ENCODE measurements around the gene HES2. TPM values are rescaled to one million over a fixed set of nuclear protein-coding genes. Genes with fewer than 3 reads are reported as not detected.

Gene HES2
- total and polyA plus RNA-seq, 9 of the 15 experiments (the other 6 are each of a cell fraction or from before 2014, with no cell fraction given), result 0.05 to 0.18 (median 0.07) TPM; not detected in 4

DNA sequence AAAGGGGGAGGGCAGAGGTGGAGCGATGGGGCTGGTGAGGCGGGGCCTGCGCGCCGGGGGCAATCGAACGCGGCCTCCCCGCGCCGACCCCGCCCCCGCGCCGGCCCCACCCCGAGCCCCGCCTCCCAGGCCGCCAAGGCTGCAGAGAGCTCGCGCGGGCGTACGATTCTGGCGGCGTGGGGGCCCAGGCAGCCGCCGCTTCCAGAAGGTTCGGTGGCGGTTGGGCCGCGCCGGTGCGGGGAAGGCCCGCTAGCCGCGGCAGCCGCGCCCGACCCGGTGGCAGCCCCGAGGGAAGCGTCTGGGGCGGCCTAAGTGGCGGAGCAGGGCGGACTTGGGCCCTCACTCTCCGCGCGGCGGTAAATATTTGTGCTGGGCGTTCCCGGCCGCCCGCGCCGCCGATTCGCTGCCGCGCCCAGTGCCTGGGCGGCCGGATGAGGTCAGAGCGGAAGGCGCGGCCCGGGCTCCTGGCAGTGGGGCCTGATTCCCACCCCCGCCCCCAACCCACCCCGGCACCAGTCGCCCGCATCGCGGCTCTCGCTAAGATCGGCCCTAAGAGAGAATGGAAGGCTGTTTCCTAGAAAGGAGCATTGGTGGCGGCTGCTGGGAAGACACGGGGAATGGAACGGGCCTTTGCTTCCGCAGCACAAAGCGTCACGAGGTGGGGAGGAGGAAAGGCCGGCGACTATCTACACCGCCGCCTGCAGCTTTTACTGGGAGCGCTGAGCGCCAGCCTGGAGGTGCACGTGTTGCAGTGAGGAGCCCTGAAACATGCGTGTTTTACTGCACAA is 26.1 kb downstream of the HES2 start, which contains the start of gene ACOT7 (continued):
- TF ChIP-seq, protein P1, sequence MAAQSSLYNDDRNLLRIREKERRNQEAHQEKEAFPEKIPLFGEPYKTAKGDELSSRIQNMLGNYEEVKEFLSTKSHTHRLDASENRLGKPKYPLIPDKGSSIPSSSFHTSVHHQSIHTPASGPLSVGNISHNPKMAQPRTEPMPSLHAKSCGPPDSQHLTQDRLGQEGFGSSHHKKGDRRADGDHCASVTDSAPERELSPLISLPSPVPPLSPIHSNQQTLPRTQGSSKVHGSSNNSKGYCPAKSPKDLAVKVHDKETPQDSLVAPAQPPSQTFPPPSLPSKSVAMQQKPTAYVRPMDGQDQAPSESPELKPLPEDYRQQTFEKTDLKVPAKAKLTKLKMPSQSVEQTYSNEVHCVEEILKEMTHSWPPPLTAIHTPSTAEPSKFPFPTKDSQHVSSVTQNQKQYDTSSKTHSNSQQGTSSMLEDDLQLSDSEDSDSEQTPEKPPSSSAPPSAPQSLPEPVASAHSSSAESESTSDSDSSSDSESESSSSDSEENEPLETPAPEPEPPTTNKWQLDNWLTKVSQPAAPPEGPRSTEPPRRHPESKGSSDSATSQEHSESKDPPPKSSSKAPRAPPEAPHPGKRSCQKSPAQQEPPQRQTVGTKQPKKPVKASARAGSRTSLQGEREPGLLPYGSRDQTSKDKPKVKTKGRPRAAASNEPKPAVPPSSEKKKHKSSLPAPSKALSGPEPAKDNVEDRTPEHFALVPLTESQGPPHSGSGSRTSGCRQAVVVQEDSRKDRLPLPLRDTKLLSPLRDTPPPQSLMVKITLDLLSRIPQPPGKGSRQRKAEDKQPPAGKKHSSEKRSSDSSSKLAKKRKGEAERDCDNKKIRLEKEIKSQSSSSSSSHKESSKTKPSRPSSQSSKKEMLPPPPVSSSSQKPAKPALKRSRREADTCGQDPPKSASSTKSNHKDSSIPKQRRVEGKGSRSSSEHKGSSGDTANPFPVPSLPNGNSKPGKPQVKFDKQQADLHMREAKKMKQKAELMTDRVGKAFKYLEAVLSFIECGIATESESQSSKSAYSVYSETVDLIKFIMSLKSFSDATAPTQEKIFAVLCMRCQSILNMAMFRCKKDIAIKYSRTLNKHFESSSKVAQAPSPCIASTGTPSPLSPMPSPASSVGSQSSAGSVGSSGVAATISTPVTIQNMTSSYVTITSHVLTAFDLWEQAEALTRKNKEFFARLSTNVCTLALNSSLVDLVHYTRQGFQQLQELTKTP (IDR thresholded peaks at IDR 0.05; ENCODE audit: low read depth in 1 of 2, partially characterized antibody in 2 of 2), result peak in 1 of 2 experiments; percentile 70
- TF ChIP-seq ZNF586 (CRISPR knock-in tag; conservative IDR thresholded peaks at IDR 0.05) (no peak), MYC (IDR thresholded peaks at IDR 0.05; ENCODE audit: low read depth, low read length) (peak; percentile 99), MYC (CRISPR knock-in tag; IDR thresholded peaks at IDR 0.05; ENCODE audit: borderline replicate concordance, low read depth) (no peak; the same call in 1 of the 2 replicates), CEBPG (CRISPR knock-in tag; IDR thresholded peaks at IDR 0.05) (no peak), CEBPG (tag; conservative IDR thresholded peaks at IDR 0.05 in 1 of 2, IDR thresholded peaks at IDR 0.05 in 1 of 2) (no peak), BACH1 (tag; IDR thresholded peaks at IDR 0.05) (no peak), JUND (IDR thresholded peaks at IDR 0.05; ENCODE audit: borderline replicate concordance, low read depth, low read length) (peak; percentile 71), JUND (tag; IDR thresholded peaks at IDR 0.05; ENCODE audit: borderline replicate concordance, low read depth, low read length) (peak; percentile 31; the same call in 1 of the 3 replicates), ETV6 (IDR thresholded peaks at IDR 0.05; ENCODE audit: borderline replicate concordance in 1 of 2, low read depth in 2 of 2, low read length in 1 of 2) (no peak), ETV6 (CRISPR knock-in tag; IDR thresholded peaks at IDR 0.05; ENCODE audit: borderline replicate concordance) (0 out of 2 replicates have a peak, but pooled peaks have one; percentile 77), CTBP1 (IDR thresholded peaks at IDR 0.05; ENCODE audit: borderline replicate concordance) (peak; percentile 97), DACH1 (IDR thresholded peaks at IDR 0.05; ENCODE audit: partially characterized antibody) (no peak), CCAR2 (IDR thresholded peaks at IDR 0.05; ENCODE audit: low read depth, low read length) (no peak), ZBTB1 (CRISPR knock-in tag; IDR thresholded peaks at IDR 0.05; ENCODE audit: borderline replicate concordance, low read depth) (peak; percentile 82; the same call in 1 of the 2 replicates)
- TF ChIP-seq, protein P2, sequence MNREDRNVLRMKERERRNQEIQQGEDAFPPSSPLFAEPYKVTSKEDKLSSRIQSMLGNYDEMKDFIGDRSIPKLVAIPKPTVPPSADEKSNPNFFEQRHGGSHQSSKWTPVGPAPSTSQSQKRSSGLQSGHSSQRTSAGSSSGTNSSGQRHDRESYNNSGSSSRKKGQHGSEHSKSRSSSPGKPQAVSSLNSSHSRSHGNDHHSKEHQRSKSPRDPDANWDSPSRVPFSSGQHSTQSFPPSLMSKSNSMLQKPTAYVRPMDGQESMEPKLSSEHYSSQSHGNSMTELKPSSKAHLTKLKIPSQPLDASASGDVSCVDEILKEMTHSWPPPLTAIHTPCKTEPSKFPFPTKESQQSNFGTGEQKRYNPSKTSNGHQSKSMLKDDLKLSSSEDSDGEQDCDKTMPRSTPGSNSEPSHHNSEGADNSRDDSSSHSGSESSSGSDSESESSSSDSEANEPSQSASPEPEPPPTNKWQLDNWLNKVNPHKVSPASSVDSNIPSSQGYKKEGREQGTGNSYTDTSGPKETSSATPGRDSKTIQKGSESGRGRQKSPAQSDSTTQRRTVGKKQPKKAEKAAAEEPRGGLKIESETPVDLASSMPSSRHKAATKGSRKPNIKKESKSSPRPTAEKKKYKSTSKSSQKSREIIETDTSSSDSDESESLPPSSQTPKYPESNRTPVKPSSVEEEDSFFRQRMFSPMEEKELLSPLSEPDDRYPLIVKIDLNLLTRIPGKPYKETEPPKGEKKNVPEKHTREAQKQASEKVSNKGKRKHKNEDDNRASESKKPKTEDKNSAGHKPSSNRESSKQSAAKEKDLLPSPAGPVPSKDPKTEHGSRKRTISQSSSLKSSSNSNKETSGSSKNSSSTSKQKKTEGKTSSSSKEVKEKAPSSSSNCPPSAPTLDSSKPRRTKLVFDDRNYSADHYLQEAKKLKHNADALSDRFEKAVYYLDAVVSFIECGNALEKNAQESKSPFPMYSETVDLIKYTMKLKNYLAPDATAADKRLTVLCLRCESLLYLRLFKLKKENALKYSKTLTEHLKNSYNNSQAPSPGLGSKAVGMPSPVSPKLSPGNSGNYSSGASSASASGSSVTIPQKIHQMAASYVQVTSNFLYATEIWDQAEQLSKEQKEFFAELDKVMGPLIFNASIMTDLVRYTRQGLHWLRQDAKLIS (CRISPR knock-in tag; IDR thresholded peaks at IDR 0.05), result peak; percentile 93
- TF ChIP-seq, protein P3, sequence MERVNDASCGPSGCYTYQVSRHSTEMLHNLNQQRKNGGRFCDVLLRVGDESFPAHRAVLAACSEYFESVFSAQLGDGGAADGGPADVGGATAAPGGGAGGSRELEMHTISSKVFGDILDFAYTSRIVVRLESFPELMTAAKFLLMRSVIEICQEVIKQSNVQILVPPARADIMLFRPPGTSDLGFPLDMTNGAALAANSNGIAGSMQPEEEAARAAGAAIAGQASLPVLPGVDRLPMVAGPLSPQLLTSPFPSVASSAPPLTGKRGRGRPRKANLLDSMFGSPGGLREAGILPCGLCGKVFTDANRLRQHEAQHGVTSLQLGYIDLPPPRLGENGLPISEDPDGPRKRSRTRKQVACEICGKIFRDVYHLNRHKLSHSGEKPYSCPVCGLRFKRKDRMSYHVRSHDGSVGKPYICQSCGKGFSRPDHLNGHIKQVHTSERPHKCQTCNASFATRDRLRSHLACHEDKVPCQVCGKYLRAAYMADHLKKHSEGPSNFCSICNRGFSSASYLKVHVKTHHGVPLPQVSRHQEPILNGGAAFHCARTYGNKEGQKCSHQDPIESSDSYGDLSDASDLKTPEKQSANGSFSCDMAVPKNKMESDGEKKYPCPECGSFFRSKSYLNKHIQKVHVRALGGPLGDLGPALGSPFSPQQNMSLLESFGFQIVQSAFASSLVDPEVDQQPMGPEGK (CRISPR knock-in tag; IDR thresholded peaks at IDR 0.05; ENCODE audit: borderline replicate concordance), result no peak

All from K562 (cell line).